Tibial nerve (tissue), 4 donors: ENCODE data around the gene GCKR. TPM values are rescaled to one million over a fixed set of nuclear protein-coding genes. Genes with fewer than 3 reads are reported as not detected.

Source experiments
- DNase-seq, 2 donors: peaks; one replicate each; pipeline ENCODE4 v3.0.0-alpha.2; 2019; ENCODE audit warnings: low spot score in 2 of 2
- H3K27ac ChIP-seq, 4 donors: fragments of 200-600 bp; sonication (generic) in 3 of 4; one replicate each; pipeline ENCODE4 v1.5.1; 2017 to 2019; ENCODE audit warnings: mild to moderate bottlenecking in 1 of 4
- H3K27me3 ChIP-seq, 2 donors: fragments of 200-600 bp; sonication (generic) in 1 of 2; one replicate each; pipeline versions ENCODE4 v1.5.1 to v1.6.0; 2017 to 2019
- H3K36me3 ChIP-seq, 3 donors: fragments of 200-600 bp; sonication (generic); one replicate each; pipeline ENCODE4 v1.5.1; 2018 to 2019
- H3K4me1 ChIP-seq, 4 donors: fragments of 200-600 bp; sonication (generic) in 3 of 4; one replicate each; pipeline ENCODE4 v1.5.1; 2017 to 2019
- H3K4me3 ChIP-seq, 4 donors: fragments of 200-600 bp; sonication (generic) in 3 of 4; one replicate each; pipeline ENCODE4 v1.5.1; 2017 to 2019; ENCODE audit warnings: mild to moderate bottlenecking in 1 of 4, moderate library complexity in 1 of 4
- H3K9me3 ChIP-seq, 4 donors: fragments of 200-600 bp; sonication (generic) in 3 of 4; one replicate each; pipeline ENCODE4 v1.5.1; 2017 to 2019
- EP300 ChIP-seq, 2 donors: sonication (generic); formaldehyde crosslinking; IDR thresholded peaks; one replicate each; pipeline ENCODE4 v1.6.1; 2017; ENCODE audit warnings: antibody characterized with exemption in 2 of 2, mild to moderate bottlenecking in 1 of 2
- POLR2A ChIP-seq, 2 donors: fragments of 450-650 bp; IDR thresholded peaks; one replicate each; pipeline ENCODE4 v1.6.1; 2017; ENCODE audit warnings: antibody characterized with exemption in 2 of 2, mild to moderate bottlenecking in 2 of 2, moderate library complexity in 2 of 2
- WGBS, 2 donors: methylation state at CpG; one replicate each; pipeline ENCODE4 v1.1.5; 2018; 5-methylcytosine and 5-hydroxymethylcytosine counted together
- total RNA-seq, 4 donors: library from RNA; depleted of rRNA; stranded (reverse); fragments of >200 nt; gene quantifications; one replicate each; pipeline ENCODE4 v1.1.0, GENCODE V29; 2016
- TF ChIP-seq, protein P1 (sequence below), 5 experiments: fragments of 200-600 bp in 3 of 5; fragments of 450-650 bp in 2 of 5; sonication (generic) in 3 of 5; IDR thresholded peaks; one replicate each; pipeline ENCODE4 v1.5.1; 2016 to 2019; ENCODE audit warnings: antibody characterized with exemption in 5 of 5, mild to moderate bottlenecking in 3 of 5, moderate library complexity in 2 of 5

GCKR gene
- total RNA-seq, 4 donors from 2014 or later, result not detected

DNA sequence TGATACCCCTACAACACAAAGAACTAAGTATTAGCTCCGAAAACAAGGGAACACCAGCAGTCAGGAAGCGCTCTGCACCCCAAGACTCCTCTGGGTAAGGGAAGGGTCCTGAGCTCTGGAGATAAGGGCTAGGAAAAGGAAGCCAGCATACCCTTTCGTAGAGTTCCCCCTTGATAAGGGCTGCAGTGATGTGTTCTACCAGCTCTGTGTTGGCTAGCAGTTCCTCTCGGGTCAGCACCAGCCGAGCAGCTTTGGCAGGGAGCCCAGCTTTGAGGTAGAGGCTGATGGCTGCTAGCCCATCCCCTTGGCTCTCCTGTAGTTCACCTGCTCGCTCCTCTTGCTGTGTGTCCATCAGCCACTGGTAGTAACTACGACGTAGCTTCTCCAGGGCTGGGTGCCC is 35.5 kb upstream of the GCKR start:
- no peak overlapping the region for H3K27ac ChIP-seq
- H3K36me3 ChIP-seq, result peaks cover 5 to 87% (median 9%) of the 10 kb centered on the region in 3 donors
- WGBS, 2 donors, result 87 to 88% methylated on average over 8 of the region's 8 CpGs
- H3K4me3 ChIP-seq, result no peak overlapping the region
- no peak for TF ChIP-seq POLR2A (IDR thresholded peaks at IDR 0.05)
- no peak for TF ChIP-seq EP300 (IDR thresholded peaks at IDR 0.05)
- TF ChIP-seq, protein P1, sequence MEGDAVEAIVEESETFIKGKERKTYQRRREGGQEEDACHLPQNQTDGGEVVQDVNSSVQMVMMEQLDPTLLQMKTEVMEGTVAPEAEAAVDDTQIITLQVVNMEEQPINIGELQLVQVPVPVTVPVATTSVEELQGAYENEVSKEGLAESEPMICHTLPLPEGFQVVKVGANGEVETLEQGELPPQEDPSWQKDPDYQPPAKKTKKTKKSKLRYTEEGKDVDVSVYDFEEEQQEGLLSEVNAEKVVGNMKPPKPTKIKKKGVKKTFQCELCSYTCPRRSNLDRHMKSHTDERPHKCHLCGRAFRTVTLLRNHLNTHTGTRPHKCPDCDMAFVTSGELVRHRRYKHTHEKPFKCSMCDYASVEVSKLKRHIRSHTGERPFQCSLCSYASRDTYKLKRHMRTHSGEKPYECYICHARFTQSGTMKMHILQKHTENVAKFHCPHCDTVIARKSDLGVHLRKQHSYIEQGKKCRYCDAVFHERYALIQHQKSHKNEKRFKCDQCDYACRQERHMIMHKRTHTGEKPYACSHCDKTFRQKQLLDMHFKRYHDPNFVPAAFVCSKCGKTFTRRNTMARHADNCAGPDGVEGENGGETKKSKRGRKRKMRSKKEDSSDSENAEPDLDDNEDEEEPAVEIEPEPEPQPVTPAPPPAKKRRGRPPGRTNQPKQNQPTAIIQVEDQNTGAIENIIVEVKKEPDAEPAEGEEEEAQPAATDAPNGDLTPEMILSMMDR (IDR thresholded peaks at IDR 0.05), result no peak
- no peaks in the 10 kb centered on the region for H3K9me3 ChIP-seq
- no peaks in the 10 kb centered on the region for H3K27me3 ChIP-seq
- DNase-seq, result no peak
- no peaks in the 10 kb centered on the region for H3K4me1 ChIP-seq

GRCh38 chr2:27464443-27464842 is 32.2 kb upstream of the GCKR start:
- no peak overlapping the region for H3K27ac ChIP-seq
- no peaks in the 10 kb centered on the region for H3K9me3 ChIP-seq
- H3K4me3 ChIP-seq, result no peak overlapping the region
- TF ChIP-seq, protein P1 (IDR thresholded peaks at IDR 0.05), result no peak
- TF ChIP-seq EP300 (IDR thresholded peaks at IDR 0.05) (no peak), POLR2A (IDR thresholded peaks at IDR 0.05) (no peak)
- no peak for DNase-seq
- peaks cover 0 to 65% (median 5%) of the 10 kb centered on the region in 3 donors for H3K36me3 ChIP-seq
- no peaks in the 10 kb centered on the region for H3K4me1 ChIP-seq
- WGBS, 2 donors, result 97% methylated on average over 7 of the region's 7 CpGs
- H3K27me3 ChIP-seq, result no peaks in the 10 kb centered on the region

- 85 to 91% methylated on average over 5 of the region's 5 CpGs for WGBS, 2 donors
- DNase-seq, result no peak
- Histone ChIP-seq H3K4me1 (no peaks in the 10 kb centered on the region), H3K27ac (no peak overlapping the region), H3K9me3 (no peaks in the 10 kb centered on the region), H3K36me3 (peaks cover 0 to 82% (median 5%) of the 10 kb centered on the region in 3 donors), H3K27me3 (no peaks in the 10 kb centered on the region), H3K4me3 (no peak overlapping the region)
- TF ChIP-seq EP300 (IDR thresholded peaks at IDR 0.05) (no peak), POLR2A (IDR thresholded peaks at IDR 0.05) (no peak)
- TF ChIP-seq, protein P1 (IDR thresholded peaks at IDR 0.05), result no peak
Measured at GRCh38 chr2:27471961-27472360, 24.7 kb upstream of the GCKR start.

DNA sequence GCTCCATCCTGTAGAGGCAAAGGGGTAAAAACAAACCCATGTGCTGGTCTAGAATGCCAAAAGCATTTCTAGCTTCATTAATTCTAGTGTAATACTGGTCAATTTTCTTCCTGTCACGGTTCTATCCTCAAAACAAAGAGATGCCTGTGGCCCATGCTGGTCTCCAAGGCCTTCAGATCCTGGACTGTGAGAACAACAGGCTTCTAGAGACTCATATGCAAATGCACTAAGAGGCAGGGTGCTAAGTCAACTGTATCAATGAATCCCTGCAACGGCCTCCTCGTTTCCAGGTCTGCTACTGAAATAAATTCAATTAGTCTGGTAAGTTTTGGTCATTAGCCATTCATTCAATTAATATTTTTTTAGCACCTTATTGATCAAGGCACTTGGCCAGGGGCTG is 11.1 kb upstream of the GCKR start:
- Histone ChIP-seq H3K4me1 (peaks cover 0 to 21% (median 11%) of the 10 kb centered on the region in 4 donors), H3K27me3 (no peaks in the 10 kb centered on the region), H3K36me3 (peaks cover 0 to 53% (median 3%) of the 10 kb centered on the region in 3 donors), H3K4me3 (no peak overlapping the region), H3K27ac (no peak overlapping the region), H3K9me3 (no peaks in the 10 kb centered on the region)
- no peak for DNase-seq
- WGBS, 2 donors, result 54 to 61% methylated on average over 3 of the region's 3 CpGs
- TF ChIP-seq, protein P1 (IDR thresholded peaks at IDR 0.05), result no peak
- TF ChIP-seq EP300 (IDR thresholded peaks at IDR 0.05) (no peak), POLR2A (IDR thresholded peaks at IDR 0.05) (no peak)

- peaks cover 0 to 26% (median 11%) of the 10 kb centered on the region in 4 donors for H3K4me1 ChIP-seq
- TF ChIP-seq EP300 (IDR thresholded peaks at IDR 0.05) (no peak), POLR2A (IDR thresholded peaks at IDR 0.05) (no peak)
- TF ChIP-seq, protein P1 (IDR thresholded peaks at IDR 0.05), result no peak
- peak overlapping the region; percentile 46 to 85 (median 64) for H3K27ac ChIP-seq
- 3 to 4% methylated on average over 11 of the region's 11 CpGs for WGBS, 2 donors
- H3K27me3 ChIP-seq, result no peaks in the 10 kb centered on the region
- peaks cover 0 to 23% (median 0%) of the 10 kb centered on the region in 3 donors for H3K36me3 ChIP-seq
- no peak for DNase-seq
- H3K4me3 ChIP-seq, result peak overlapping the region; percentile 53 to 81 (median 62)
- H3K9me3 ChIP-seq, result no peaks in the 10 kb centered on the region
Measured at GRCh38 chr2:27489118-27489497, 7.5 kb upstream of the GCKR start.
